IPS-20b (cell line): Measurements from ENCODE around the gene CHRNE.

Experiments
- H3K27ac ChIP-seq: one replicate; pipeline ENCODE4 v1.5.1; 2013; ENCODE audit warnings: low read length
- H3K27me3 ChIP-seq: 2 replicates; pipeline ENCODE4 v1.6.1; 2013; ENCODE audit warnings: mild to moderate bottlenecking, low read length, inconsistent platforms; ENCODE audit not compliant: insufficient read depth
- H3K36me3 ChIP-seq: 2 replicates; pipeline ENCODE4 v1.6.1; 2013; ENCODE audit warnings: low read depth, mild to moderate bottlenecking, inconsistent platforms, low read length, moderate library complexity; ENCODE audit not compliant: insufficient read depth
- H3K4me1 ChIP-seq: 2 replicates; pipeline ENCODE4 v1.6.1; 2013; ENCODE audit warnings: mild to moderate bottlenecking, control low read depth, inconsistent platforms, low read length, moderate library complexity; ENCODE audit not compliant: insufficient read depth
- H3K4me3 ChIP-seq: 2 replicates; pipeline ENCODE4 v1.5.1; 2013; ENCODE audit warnings: mild to moderate bottlenecking, low read length, inconsistent platforms
- H3K9ac ChIP-seq: 2 replicates; pipeline ENCODE4 v1.6.1; 2013; ENCODE audit warnings: low read depth, mild to moderate bottlenecking, inconsistent platforms, low read length, moderate library complexity
- H3K9me3 ChIP-seq: 2 replicates; pipeline ENCODE4 v1.6.1; 2013; ENCODE audit warnings: mild to moderate bottlenecking, low read depth, low read length, inconsistent platforms; ENCODE audit not compliant: insufficient read depth

Gene CHRNE

GRCh38 chr17:4903051-4903818 is at the start of gene CHRNE:
Gene CHRNE, minus strand, starts transcription at chr17:4903098. Its CDS starts 35 bp downstream, at chr17:4903063.
- Histone ChIP-seq H3K9ac (no peak within 1 kb of the TSS), H3K27me3 (peaks cover 6% of the 10 kb centered on the region; the same call in 1 of the 2 replicates), H3K4me3 (no peak within 1 kb of the TSS), H3K27ac (no peak within 1 kb of the TSS), H3K36me3 (no peaks in the 10 kb centered on the region), H3K4me1 (no peaks in the 10 kb centered on the region; the same call in 1 of the 2 replicates), H3K9me3 (no peaks in the 10 kb centered on the region)

- H3K27me3 ChIP-seq, result no peaks in the 10 kb centered on the region
- H3K36me3 ChIP-seq, result peaks cover 7% of the 10 kb centered on the region
- H3K9ac ChIP-seq, result peak overlapping the region; percentile 99; the same call in 1 of the 2 replicates
- H3K27ac ChIP-seq, result no peak overlapping the region
- H3K9me3 ChIP-seq, result no peaks in the 10 kb centered on the region
- H3K4me1 ChIP-seq, result peaks cover 13% of the 10 kb centered on the region; the same call in 1 of the 2 replicates
- peak overlapping the region; percentile 89 for H3K4me3 ChIP-seq
Measured at GRCh38 chr17:4951486-4951885, 48.6 kb upstream of the CHRNE start.

DNA sequence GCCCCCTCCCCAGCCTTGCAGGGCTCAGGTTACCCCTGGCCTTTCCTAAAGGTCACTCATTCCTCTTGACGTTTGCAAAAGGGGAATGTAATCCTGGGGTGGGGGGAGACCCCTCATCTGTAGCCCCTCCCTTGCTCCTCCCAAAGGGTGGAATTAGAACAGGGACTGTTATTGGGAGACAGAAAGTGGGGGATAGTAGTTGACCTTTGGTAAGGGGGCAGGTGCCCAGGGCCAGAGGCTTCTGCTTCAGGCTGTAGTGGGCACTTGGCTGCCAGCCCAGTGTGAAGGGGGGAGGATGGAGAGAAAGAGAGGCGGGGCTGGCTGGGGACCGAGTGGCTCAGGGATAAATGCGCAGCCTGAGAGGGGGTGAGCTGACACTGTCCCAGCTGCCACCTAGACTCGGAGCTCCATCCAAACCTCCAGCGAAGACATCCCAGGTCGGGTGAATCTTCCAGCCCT is 47.9 kb upstream of the CHRNE start, which contains the start of gene ENO3:
TSS of gene ENO3 (plus strand) at position 374 of the 459 bp plus-strand sequence. CDS start 711 bp downstream, outside the sequence.
- peaks cover 18% of the 10 kb centered on the region; the same call in 1 of the 2 replicates for H3K4me1 ChIP-seq
- peak within 1 kb of the TSS; percentile 89 for H3K4me3 ChIP-seq
- H3K9me3 ChIP-seq, result no peaks in the 10 kb centered on the region
- H3K36me3 ChIP-seq, result peaks cover 14% of the 10 kb centered on the region
- peak within 1 kb of the TSS; percentile 89 for H3K27ac ChIP-seq
- no peaks in the 10 kb centered on the region for H3K27me3 ChIP-seq
- H3K9ac ChIP-seq, result peak within 1 kb of the TSS; percentile 99

GRCh38 chr17:4950075-4950745 is 47.3 kb upstream of the CHRNE start:
- peaks cover 19% of the 10 kb centered on the region for H3K36me3 ChIP-seq
- no peaks in the 10 kb centered on the region for H3K27me3 ChIP-seq
- peaks cover 21% of the 10 kb centered on the region; the same call in 1 of the 2 replicates for H3K4me1 ChIP-seq
- peak overlapping the region; percentile 89 for H3K27ac ChIP-seq
- H3K9ac ChIP-seq, result peak overlapping the region; percentile 99
- no peaks in the 10 kb centered on the region for H3K9me3 ChIP-seq
- H3K4me3 ChIP-seq, result peak overlapping the region; percentile 89

DNA sequence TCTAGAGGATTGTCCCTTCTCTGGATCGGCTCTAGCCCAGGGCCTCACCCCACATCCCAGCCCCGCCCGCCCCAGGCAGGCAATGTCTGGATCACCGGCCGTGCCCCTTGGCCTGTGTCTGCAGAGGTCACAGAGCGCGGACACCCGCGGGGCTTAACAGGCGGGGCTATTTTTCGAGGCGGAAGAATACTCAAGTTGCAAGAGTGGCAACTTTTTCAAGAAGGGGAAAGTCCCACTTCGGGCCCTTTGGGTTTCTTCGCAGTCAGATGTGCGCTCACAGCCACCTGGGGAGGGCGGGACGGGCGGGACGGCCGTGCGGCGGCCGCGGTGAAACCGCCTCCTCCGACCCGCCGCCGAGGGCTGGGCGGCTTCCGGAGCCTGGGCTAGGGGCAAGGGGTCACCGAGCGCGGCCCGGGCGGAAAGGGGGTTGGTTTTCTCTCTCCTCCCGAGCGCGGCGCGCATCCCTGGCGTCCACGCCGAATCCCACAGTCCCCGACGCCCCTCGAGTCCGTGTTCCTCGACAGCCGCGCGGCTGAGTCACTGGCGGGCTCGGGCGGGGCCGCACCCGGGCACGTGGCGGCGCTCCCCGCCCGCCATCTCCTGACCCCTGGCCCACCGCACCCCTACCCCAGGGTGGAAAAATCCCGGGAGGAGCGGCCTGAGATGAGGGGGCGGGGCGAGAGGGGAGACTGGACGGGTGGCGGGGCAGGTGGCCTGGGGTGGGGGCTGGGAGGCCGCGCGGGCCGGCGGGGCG is 46.6 kb upstream of the CHRNE start:
- H3K4me1 ChIP-seq, result peaks cover 21% of the 10 kb centered on the region
- no peaks in the 10 kb centered on the region for H3K9me3 ChIP-seq

GRCh38 chr17:4948931-4949320 is 46.0 kb upstream of the CHRNE start:
- Histone ChIP-seq H3K4me3 (peak overlapping the region; percentile 98), H3K4me1 (peaks cover 21% of the 10 kb centered on the region), H3K27ac (peak overlapping the region; percentile 97), H3K36me3 (peaks cover 32% of the 10 kb centered on the region), H3K9ac (peak overlapping the region; percentile 99), H3K27me3 (no peaks in the 10 kb centered on the region), H3K9me3 (no peaks in the 10 kb centered on the region)

More for the DNA sequence above, 46.6 kb upstream of the CHRNE start:
- Histone ChIP-seq H3K27ac (peak overlapping the region; percentile 97), H3K27me3 (no peaks in the 10 kb centered on the region), H3K9ac (peak overlapping the region; percentile 99), H3K36me3 (peaks cover 27% of the 10 kb centered on the region), H3K4me3 (peak overlapping the region; percentile 98)

DNA sequence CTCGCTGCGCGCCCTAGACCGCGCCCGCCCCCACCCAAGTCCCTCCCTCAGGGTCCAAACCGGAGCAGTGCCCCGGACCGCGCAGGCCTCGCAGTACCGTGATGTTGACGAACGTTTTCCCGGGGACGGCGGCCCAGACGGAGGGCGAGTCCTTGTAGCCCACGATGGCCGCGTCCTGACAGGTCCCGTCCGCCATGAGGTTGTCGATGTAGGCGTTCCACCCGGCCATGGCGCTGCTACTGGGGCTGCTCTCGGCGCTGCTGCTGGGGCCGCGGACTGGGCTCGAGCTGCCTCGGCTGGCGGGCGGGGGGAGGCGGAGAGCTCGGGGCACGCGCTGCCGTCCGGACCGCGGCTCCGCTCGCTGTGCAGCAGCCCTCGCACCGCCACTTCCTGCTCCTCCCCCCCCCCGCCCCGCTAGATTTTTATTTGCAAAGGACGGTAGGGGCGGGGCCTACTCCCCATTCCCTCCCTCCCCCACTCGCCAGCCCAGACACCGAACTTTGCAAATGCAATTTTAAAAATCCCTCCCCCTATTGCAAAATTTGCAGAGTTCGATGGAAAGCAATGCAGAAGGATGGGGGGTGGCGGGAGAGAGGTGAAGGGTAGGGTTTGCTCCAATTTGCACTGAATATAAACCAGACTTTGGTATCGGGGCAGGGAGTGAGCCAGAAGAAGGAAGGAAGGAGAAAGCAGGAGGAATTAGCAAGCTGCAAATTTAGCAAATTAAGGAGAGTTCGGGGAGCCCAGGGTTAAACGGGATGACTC is 45.5 kb upstream of the CHRNE start, which contains the start of gene PFN1:
TSS of gene PFN1 (minus strand) at position 365 of the 765 bp plus-strand sequence. CDS start at position 229, 136 bp downstream.
- peak within 1 kb of the TSS; percentile 98 for H3K4me3 ChIP-seq
- H3K36me3 ChIP-seq, result peaks cover 38% of the 10 kb centered on the region
- no peaks in the 10 kb centered on the region for H3K9me3 ChIP-seq
- H3K27ac ChIP-seq, result peak within 1 kb of the TSS; percentile 99
- no peaks in the 10 kb centered on the region for H3K27me3 ChIP-seq
- H3K9ac ChIP-seq, result peak within 1 kb of the TSS; percentile 99
- H3K4me1 ChIP-seq, result peaks cover 21% of the 10 kb centered on the region

DNA sequence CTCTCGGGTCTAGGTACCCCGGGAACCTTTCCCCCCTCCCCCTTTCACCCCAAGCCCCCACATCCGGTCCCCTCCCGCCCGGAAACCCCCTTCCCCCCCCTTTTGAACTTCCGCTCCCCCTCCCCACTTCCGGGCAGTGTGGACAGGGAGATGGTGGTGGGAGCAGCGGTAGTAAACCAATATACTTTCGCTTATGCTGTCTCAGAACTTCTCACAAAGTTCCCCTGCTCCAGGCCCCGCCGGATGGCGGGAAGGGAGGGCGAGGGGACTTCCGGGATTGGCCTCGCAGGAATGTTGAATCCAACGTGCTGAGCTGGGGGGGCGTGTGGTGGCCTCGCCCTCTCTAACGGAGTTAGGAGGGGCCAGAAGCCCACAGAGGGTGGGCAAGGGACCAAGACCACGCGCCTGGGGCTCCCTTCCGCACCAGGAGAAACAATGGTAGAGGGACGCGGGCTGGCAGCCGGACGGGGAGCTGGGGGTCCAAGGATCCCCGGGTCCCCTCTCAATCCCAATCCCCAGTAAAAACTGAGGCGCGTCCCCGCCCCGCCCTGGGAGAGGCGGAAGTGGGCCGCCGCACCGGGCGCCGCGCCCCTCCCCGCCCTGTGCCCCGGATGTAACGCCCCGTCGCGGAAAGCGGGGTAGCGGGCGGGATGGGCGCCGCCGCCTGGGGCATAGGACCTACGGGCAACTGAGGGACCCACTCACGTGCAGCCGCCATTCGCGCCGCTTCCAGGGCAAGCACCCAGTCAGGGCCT is 44.7 kb upstream of the CHRNE start:
- H3K4me1 ChIP-seq, result peaks cover 21% of the 10 kb centered on the region
- no peaks in the 10 kb centered on the region for H3K9me3 ChIP-seq
- H3K27me3 ChIP-seq, result no peaks in the 10 kb centered on the region
- peak overlapping the region; percentile 99 for H3K27ac ChIP-seq
- H3K4me3 ChIP-seq, result peak overlapping the region; percentile 98
- peaks cover 46% of the 10 kb centered on the region for H3K36me3 ChIP-seq
- peak overlapping the region; percentile 99 for H3K9ac ChIP-seq

- peaks cover 51% of the 10 kb centered on the region for H3K36me3 ChIP-seq
- peak overlapping the region; percentile 98 for H3K4me3 ChIP-seq
- peaks cover 21% of the 10 kb centered on the region for H3K4me1 ChIP-seq
- no peaks in the 10 kb centered on the region for H3K9me3 ChIP-seq
- H3K27me3 ChIP-seq, result no peaks in the 10 kb centered on the region
- H3K27ac ChIP-seq, result peak overlapping the region; percentile 62
- H3K9ac ChIP-seq, result peak overlapping the region; percentile 99
Measured at GRCh38 chr17:4947010-4947410, 44.1 kb upstream of the CHRNE start.

- Histone ChIP-seq H3K4me1 (peaks cover 16% of the 10 kb centered on the region), H3K27me3 (no peaks in the 10 kb centered on the region), H3K9me3 (no peaks in the 10 kb centered on the region), H3K9ac (peak overlapping the region; percentile 99), H3K4me3 (peak overlapping the region; percentile 98), H3K36me3 (peaks cover 55% of the 10 kb centered on the region), H3K27ac (peak overlapping the region; percentile 62)
Measured at GRCh38 chr17:4946312-4946976, 43.5 kb upstream of the CHRNE start.
